IMR-90 (cell line): ENCODE measurements around the gene TMX1. TPM values are rescaled to one million over a fixed set of nuclear protein-coding genes. Genes with fewer than 3 reads are reported as not detected.

ENCODE experiments used
- ATAC-seq: fragments of 200-7000 bp; cut with Tn5 transposase; 2 replicates; pipeline ENCODE4 v1.9.1; 2020; ENCODE audit warnings: low read depth, mild to moderate bottlenecking, moderate library complexity
- BruUV-seq: library from RNA; stranded (reverse); fragments of 400-500 nt; replicated peaks from 2 replicates; lab custom pipeline; 2021; lab: Mats Ljungman, UMichigan
- CTCF ChIA-PET: fragments of 300-600 bp; formaldehyde crosslinking; extraction: SDS; loops from one replicate; lab custom pipeline; 2021; ENCODE audit warnings: antibody characterized with exemption; lab: Yijun Ruan, JAX
- POLR2A ChIA-PET: fragments of 300-600 bp; sonication (Branson Sonifier 250); formaldehyde crosslinking; loops from one replicate; lab custom pipeline; 2022; ENCODE audit warnings: antibody characterized with exemption; ENCODE audit not compliant: unreplicated experiment; lab: Charles Lee
- DNase-seq: peaks from one replicate; pipeline ENCODE4 v3.0.0; 2013
- H2AFZ ChIP-seq: replicated peaks from 2 replicates; pipeline ENCODE3; 2013; ENCODE audit warnings: low read length, mild to moderate bottlenecking; ENCODE audit not compliant: poor library complexity
- H2AK5ac ChIP-seq: 2 replicates; pipeline ENCODE4 v1.6.1; 2013; ENCODE audit warnings: low read depth, low read length, inconsistent platforms
- H2AK9ac ChIP-seq: replicated peaks from 2 replicates; pipeline ENCODE3; 2013; ENCODE audit warnings: mild to moderate bottlenecking, low read depth, low read length, moderate library complexity; ENCODE audit not compliant: poor library complexity
- H2BK120ac ChIP-seq: 2 replicates; pipeline ENCODE4 v1.6.1; 2013; ENCODE audit warnings: low read depth, low read length, inconsistent platforms
- H2BK15ac ChIP-seq: 3 replicates; pipeline ENCODE4 v1.6.1; 2013; ENCODE audit warnings: low read depth, low read length, inconsistent platforms
- H2BK20ac ChIP-seq: 2 replicates; pipeline ENCODE4 v1.6.1; 2013; ENCODE audit warnings: low read depth, mild to moderate bottlenecking, inconsistent platforms, low read length, moderate library complexity
- H2BK5ac ChIP-seq: 2 replicates; pipeline ENCODE4 v1.6.1; 2013; ENCODE audit warnings: mild to moderate bottlenecking, low read depth, low read length, inconsistent platforms; ENCODE audit not compliant: poor library complexity, severe bottlenecking
- H3K14ac ChIP-seq: replicated peaks from 2 replicates; pipeline ENCODE4 v1.6.1; 2013; ENCODE audit warnings: low read depth, low read length, inconsistent platforms
- H3K18ac ChIP-seq: 2 replicates; pipeline ENCODE4 v1.6.1; 2013; ENCODE audit warnings: low read depth, low read length, control low read depth
- H3K23ac ChIP-seq: 2 replicates; pipeline ENCODE4 v1.6.1; 2013; ENCODE audit warnings: low read depth, low read length, inconsistent platforms
- H3K27ac ChIP-seq: 2 replicates; pipeline ENCODE4 v1.5.1; 2013; ENCODE audit warnings: mild to moderate bottlenecking, control low read depth, low read length; ENCODE audit not compliant: insufficient read depth
- H3K27me3 ChIP-seq: 2 replicates; pipeline ENCODE4 v1.6.1; 2013; ENCODE audit warnings: low read length; ENCODE audit not compliant: control insufficient read depth, insufficient read depth
- H3K36me3 ChIP-seq: 2 replicates; pipeline ENCODE4 v1.6.1; 2013; ENCODE audit warnings: low read length, mixed read lengths; ENCODE audit not compliant: control insufficient read depth, insufficient read depth
- H3K4ac ChIP-seq: 2 replicates; pipeline ENCODE4 v1.6.1; 2013; ENCODE audit warnings: low read depth, low read length, inconsistent platforms
- H3K4me1 ChIP-seq: 2 replicates; pipeline ENCODE4 v1.6.1; 2013; ENCODE audit warnings: low read length, mixed read lengths; ENCODE audit not compliant: control insufficient read depth, insufficient read depth
- H3K4me2 ChIP-seq: 2 replicates; pipeline ENCODE4 v1.6.1; 2013; ENCODE audit warnings: low read depth, mild to moderate bottlenecking, control low read depth, low read length, moderate library complexity
- H3K4me3 ChIP-seq: 2 replicates; pipeline ENCODE4 v1.5.1; 2013; ENCODE audit warnings: low read depth, mild to moderate bottlenecking, control low read depth, low read length, moderate library complexity; ENCODE audit not compliant: insufficient read depth
- H3K56ac ChIP-seq: 2 replicates; pipeline ENCODE4 v1.6.1; 2013; ENCODE audit warnings: low read length, inconsistent platforms; ENCODE audit not compliant: insufficient read depth; ENCODE audit errors: extremely low read depth
- H3K79me1 ChIP-seq, 2 experiments: 2 replicates each; pipeline ENCODE4 v1.6.1; 2013; ENCODE audit warnings: low read length in 2 of 2, inconsistent platforms in 1 of 2, low read depth in 1 of 2
- H3K9ac ChIP-seq: 2 replicates; pipeline ENCODE4 v1.6.1; 2013; ENCODE audit warnings: low read depth, low read length, control low read depth
- H3K9me1 ChIP-seq: 2 replicates; pipeline ENCODE4 v1.6.1; 2013; ENCODE audit warnings: low read length, inconsistent platforms; ENCODE audit not compliant: insufficient read depth
- H3K9me3 ChIP-seq: 2 replicates; pipeline ENCODE4 v1.6.1; 2013; ENCODE audit warnings: low read length; ENCODE audit not compliant: control insufficient read depth, insufficient read depth
- H4K20me1 ChIP-seq: 2 replicates; pipeline ENCODE4 v1.6.1; 2013; ENCODE audit warnings: low read length, inconsistent platforms; ENCODE audit not compliant: insufficient read depth
- H4K5ac ChIP-seq: 2 replicates; pipeline ENCODE4 v1.6.1; 2013; ENCODE audit warnings: mild to moderate bottlenecking, low read depth, low read length, control low read depth
- H4K8ac ChIP-seq, 2 experiments: 2 replicates each; pipeline ENCODE4 v1.6.1; 2013; ENCODE audit warnings: low read depth in 2 of 2, low read length in 2 of 2, control low read depth in 1 of 2, inconsistent platforms in 1 of 2
- H4K91ac ChIP-seq: 2 replicates; pipeline ENCODE4 v1.6.1; 2013; ENCODE audit warnings: low read depth, low read length, inconsistent platforms; ENCODE audit not compliant: insufficient read depth
- BHLHE40 ChIP-seq: fragments of 150-350 bp; IDR thresholded peaks from 2 replicates; pipeline ENCODE4 v1.6.1; 2016; ENCODE audit warnings: mild to moderate bottlenecking, low read depth, low read length
- CEBPB ChIP-seq: IDR thresholded peaks from 2 replicates; pipeline ENCODE4 v1.6.1; 2012; ENCODE audit warnings: low read depth, low read length, improper control_type of control experiment
- CTCF ChIP-seq: conservative IDR thresholded peaks from 2 replicates; pipeline ENCODE4 v1.5.1; 2012; ENCODE audit warnings: mild to moderate bottlenecking, low read depth, low read length, improper control_type of control experiment
- FOS ChIP-seq: fragments of 150-350 bp; IDR thresholded peaks from 2 replicates; pipeline ENCODE4 v1.6.1; 2016; ENCODE audit warnings: low read depth, low read length
- MAFK ChIP-seq: IDR thresholded peaks from 2 replicates; pipeline ENCODE4 v1.6.1; 2012; ENCODE audit warnings: low read depth, low read length, improper control_type of control experiment
- MAZ ChIP-seq: IDR thresholded peaks from 2 replicates; pipeline ENCODE4 v1.6.1; 2012; ENCODE audit warnings: low read depth, mild to moderate bottlenecking, low read length, improper control_type of control experiment, moderate library complexity, borderline replicate concordance
- MXI1 ChIP-seq: IDR thresholded peaks from 2 replicates; pipeline ENCODE4 v1.6.1; 2012; ENCODE audit warnings: low read depth, mild to moderate bottlenecking, low read length, moderate library complexity, borderline replicate concordance
- NFE2L2 ChIP-seq: fragments of 150-350 bp; IDR thresholded peaks from 2 replicates; pipeline ENCODE4 v1.6.1; 2016; ENCODE audit warnings: low read depth, mild to moderate bottlenecking, low read length
- RAD21 ChIP-seq: IDR thresholded peaks from 2 replicates; pipeline ENCODE4 v1.6.1; 2012; ENCODE audit warnings: low read length, improper control_type of control experiment
- RCOR1 ChIP-seq: IDR thresholded peaks from 2 replicates; pipeline ENCODE4 v1.6.1; 2012; ENCODE audit warnings: mild to moderate bottlenecking, low read length, improper control_type of control experiment; ENCODE audit not compliant: insufficient replicate concordance
- RFX5 ChIP-seq: IDR thresholded peaks from 2 replicates; pipeline ENCODE4 v1.8.0; 2012; ENCODE audit warnings: low read depth, mild to moderate bottlenecking, low read length, moderate library complexity
- SMC3 ChIP-seq: fragments of 150-350 bp; IDR thresholded peaks from 2 replicates; pipeline ENCODE4 v1.6.1; 2016; ENCODE audit warnings: low read depth, mild to moderate bottlenecking, antibody characterized with exemption, low read length, moderate library complexity
- USF2 ChIP-seq: fragments of 150-350 bp; IDR thresholded peaks from 2 replicates; pipeline ENCODE4 v1.6.1; 2017; ENCODE audit warnings: mild to moderate bottlenecking, antibody characterized with exemption, low read length, low read depth
- WGBS, 2 experiments: methylation state at CpG; one replicate each; pipeline versions ENCODE4 v1.1.5 to v1.1.7; 2013; ENCODE audit warnings: missing lambda C conversion rate in 2 of 2; ENCODE audit not compliant: insufficient read length in 1 of 2; ENCODE audit errors: extremely low coverage in 2 of 2; 5-methylcytosine and 5-hydroxymethylcytosine counted together
- dilution Hi-C: fragments of 300-500 bp; cut with HindIII; formaldehyde crosslinking; loops from one replicate; pipeline ENCODE4 v1.14.3; 2018; ENCODE audit warnings: low sequenced_read_pairs; ENCODE audit not compliant: unreplicated experiment
- in situ Hi-C: fragments of 300-500 bp; cut with MboI; formaldehyde crosslinking; loops from 3 replicates; pipeline ENCODE4 v1.14.3; 2019; ENCODE audit warnings: low sequenced_read_pairs, inconsistent platforms, mixed read lengths
- intact Hi-C: fragments of 100-400 bp; cut with micrococcal nuclease; formaldehyde crosslinking; loops from 2 replicates; pipeline ENCODE4 v1.10.0; 2022
- polyA plus RNA-seq, 3 experiments: library from polyadenylated mRNA; depleted of rRNA; stranded (reverse); fragments of >200 nt; gene quantifications; 2 replicates each; pipeline ENCODE4 v1.2.3, GENCODE V29; 2012; ENCODE audit warnings: low replicate concordance in 1 of 3
- total RNA-seq: library from RNA; depleted of rRNA; stranded (reverse); fragments of >200 nt; gene quantifications from 2 replicates; pipeline ENCODE4 v1.2.3, GENCODE V29; 2012

Gene TMX1
- total and polyA plus RNA-seq, 2 of the 4 experiments (the other 2 are of a cell fraction), result 15.3 to 24.7 TPM

GRCh38 chr14:51262868-51263267 is 22.8 kb downstream of the TMX1 start:
- H3K9ac ChIP-seq, result no peak overlapping the region
- no peak overlapping the region for H3K4me2 ChIP-seq
- no peak overlapping the region for H4K5ac ChIP-seq
- in situ Hi-C loops, result no loop called here
- peaks cover 0 to 4% of the 10 kb centered on the region in 2 experiments; a peak in 1 of 4 replicates for H3K79me1 ChIP-seq
- H3K4ac ChIP-seq, result no peak overlapping the region
- no peak overlapping the region for H4K91ac ChIP-seq
- H2BK15ac ChIP-seq, result no peak overlapping the region
- H3K56ac ChIP-seq, result no peak overlapping the region
- intact Hi-C loops, result no loop called here
- ChIA-PET POLR2A (no interaction called here), CTCF (no interaction called here)
- dilution Hi-C loops, result no loop called here
- no peaks in the 10 kb centered on the region for H3K27me3 ChIP-seq
- no peak overlapping the region for H3K27ac ChIP-seq
- H3K36me3 ChIP-seq, result 0 out of 2 replicates have a peak, but pooled peaks cover 2% of the 10 kb centered on the region
- no peak overlapping the region for H2BK5ac ChIP-seq
- no peaks in the 10 kb centered on the region for H3K4me1 ChIP-seq
- no TSS peak for BruUV-seq
- no peak overlapping the region for H2AK9ac ChIP-seq
- no peak overlapping the region for H2BK120ac ChIP-seq
- H2AFZ ChIP-seq, result no peak overlapping the region
- H3K23ac ChIP-seq, result 0 out of 2 replicates have a peak overlapping the region, but pooled peaks have one; percentile 42
- no peak for DNase-seq
- no peak for ATAC-seq
- H3K9me1 ChIP-seq, result 0 out of 2 replicates have a peak, but pooled peaks cover 4% of the 10 kb centered on the region
- H3K4me3 ChIP-seq, result no peak overlapping the region
- H4K20me1 ChIP-seq, result no peaks in the 10 kb centered on the region
- no peak overlapping the region for H3K14ac ChIP-seq
- TF ChIP-seq CTCF (no peak), NFE2L2 (no peak), BHLHE40 (no peak), SMC3 (no peak), USF2 (no peak), RFX5 (no peak), MAFK (no peak), FOS (no peak), MAZ (no peak), CEBPB (no peak), RAD21 (no peak), RCOR1 (no peak), MXI1 (no peak)
- WGBS, 2 experiments, result no CpG with 5 or more reads among the region's 2 CpGs
- no peak overlapping the region for H2AK5ac ChIP-seq
- H4K8ac ChIP-seq, result no peak overlapping the region
- H3K18ac ChIP-seq, result no peak overlapping the region
- no peak overlapping the region for H2BK20ac ChIP-seq
- H3K9me3 ChIP-seq, result 0 out of 2 replicates have a peak, but pooled peaks cover 2% of the 10 kb centered on the region
